Activated CD4-positive, alpha-beta T cell treated with anti-CD3 and anti-CD28 coated beads, Interleukin-2, amount 10 ng/mL, durations not matched to agents 24 days and 14 days (primary cell): ENCODE data around the gene SARM1. TPM values are rescaled to one million over a fixed set of nuclear protein-coding genes. Genes with fewer than 3 reads are reported as not detected.
"Not testable (repeated sequence)": the region's sequence is repeated elsewhere in the genome, so short reads cannot be mapped to it uniquely, and the experiment has no call there.

ENCODE experiments used
- DNase-seq: peaks from one replicate; pipeline ENCODE4 v3.0.0; 2022
- H3K27ac Mint-ChIP-seq: one replicate; pipeline ENCODE4 v1.8.0; 2022; ENCODE audit warnings: mild to moderate bottlenecking, mixed read lengths
- H3K27me3 Mint-ChIP-seq: one replicate; pipeline ENCODE4 v1.8.0; 2022; ENCODE audit warnings: mixed read lengths
- H3K36me3 Mint-ChIP-seq: one replicate; pipeline ENCODE4 v1.8.0; 2022; ENCODE audit warnings: low read depth, mild to moderate bottlenecking, mixed read lengths
- H3K4me1 Mint-ChIP-seq: one replicate; pipeline ENCODE4 v1.8.0; 2021; ENCODE audit warnings: mixed read lengths
- H3K4me3 Mint-ChIP-seq: one replicate; pipeline ENCODE4 v1.8.0; 2022; ENCODE audit warnings: mild to moderate bottlenecking, moderate library complexity, mixed read lengths
- H3K9me3 Mint-ChIP-seq: one replicate; pipeline ENCODE4 v1.8.0; 2021; ENCODE audit warnings: mixed read lengths
- intact Hi-C: fragments of 100-400 bp; cut with micrococcal nuclease; formaldehyde crosslinking; loops from one replicate; pipeline ENCODE4 v1.15.1; 2023
- total RNA-seq: library from RNA; stranded (reverse); gene quantifications from 2 replicates; pipeline ENCODE4 v1.2.3, GENCODE V29; 2022

SARM1 gene
- total RNA-seq, 1 donor from 2014 or later, result 37.7 TPM

- Mint-ChIP-seq H3K36me3 (no peaks in the 10 kb centered on the region), H3K9me3 (no peaks in the 10 kb centered on the region), H3K4me3 (no peak overlapping the region), H3K27me3 (peaks cover 16% of the 10 kb centered on the region), H3K4me1 (peaks cover 2% of the 10 kb centered on the region), H3K27ac (no peak overlapping the region)
- intact Hi-C loops, result loop anchor here (5.0 kb wide), 1 partner anchor 135 kb away; the partner anchor contains the start of gene UNC119
- DNase-seq, result peak; percentile 88
Observed at GRCh38 chr17:28416703-28417311, 45.3 kb downstream of the SARM1 start.

GRCh38 chr17:28421787-28422305, 50.4 kb downstream of the SARM1 start:
- Mint-ChIP-seq H3K27ac (no peak overlapping the region), H3K36me3 (no peaks in the 10 kb centered on the region), H3K27me3 (peaks cover 9% of the 10 kb centered on the region), H3K9me3 (no peaks in the 10 kb centered on the region), H3K4me3 (no peak overlapping the region), H3K4me1 (no peaks in the 10 kb centered on the region)
- no peak for DNase-seq
- intact Hi-C loops, result no loop called here

GRCh38 chr17:28425206-28425605, 53.7 kb downstream of the SARM1 start:
- DNase-seq, result no peak
- Mint-ChIP-seq H3K9me3 (no peaks in the 10 kb centered on the region), H3K27ac (no peak overlapping the region), H3K27me3 (peaks cover 9% of the 10 kb centered on the region), H3K4me1 (no peaks in the 10 kb centered on the region), H3K36me3 (no peaks in the 10 kb centered on the region), H3K4me3 (no peak overlapping the region)
- intact Hi-C loops, result no loop called here

GRCh38 chr17:28426081-28426519, 54.6 kb downstream of the SARM1 start:
- no peak for DNase-seq
- H3K9me3 Mint-ChIP-seq, result no peaks in the 10 kb centered on the region
- intact Hi-C loops, result no loop called here
- peaks cover 13% of the 10 kb centered on the region for H3K27me3 Mint-ChIP-seq
- no peak overlapping the region for H3K4me3 Mint-ChIP-seq
- H3K36me3 Mint-ChIP-seq, result no peaks in the 10 kb centered on the region
- no peak overlapping the region for H3K27ac Mint-ChIP-seq
- no peaks in the 10 kb centered on the region for H3K4me1 Mint-ChIP-seq

- no peak overlapping the region for H3K27ac Mint-ChIP-seq
- no peaks in the 10 kb centered on the region for H3K4me1 Mint-ChIP-seq
- no peaks in the 10 kb centered on the region for H3K9me3 Mint-ChIP-seq
- no peak overlapping the region for H3K4me3 Mint-ChIP-seq
- intact Hi-C loops, result no loop called here
- H3K36me3 Mint-ChIP-seq, result no peaks in the 10 kb centered on the region
- H3K27me3 Mint-ChIP-seq, result peaks cover 18% of the 10 kb centered on the region
- no peak for DNase-seq
Observed at GRCh38 chr17:28427371-28427770, 55.9 kb downstream of the SARM1 start.

- H3K9me3 Mint-ChIP-seq, H3K27ac Mint-ChIP-seq, H3K4me1 Mint-ChIP-seq, H3K36me3 Mint-ChIP-seq, H3K4me3 Mint-ChIP-seq, DNase-seq, intact Hi-C loops: not testable (repeated sequence)
- H3K27me3 Mint-ChIP-seq, result peaks cover 21% of the 10 kb centered on the region
Observed at GRCh38 chr17:28427982-28428381, 56.5 kb downstream of the SARM1 start.

- no peaks in the 10 kb centered on the region for H3K9me3 Mint-ChIP-seq
- intact Hi-C loops, result no loop called here
- no peaks in the 10 kb centered on the region for H3K36me3 Mint-ChIP-seq
- H3K4me3 Mint-ChIP-seq, result no peak overlapping the region
- DNase-seq, result no peak
- no peaks in the 10 kb centered on the region for H3K4me1 Mint-ChIP-seq
- H3K27ac Mint-ChIP-seq, result no peak overlapping the region
- H3K27me3 Mint-ChIP-seq, result peaks cover 30% of the 10 kb centered on the region
Observed at GRCh38 chr17:28433721-28434120, 62.2 kb downstream of the SARM1 start.

- H3K4me1 Mint-ChIP-seq, DNase-seq, H3K9me3 Mint-ChIP-seq, H3K27ac Mint-ChIP-seq, H3K4me3 Mint-ChIP-seq, intact Hi-C loops, H3K36me3 Mint-ChIP-seq: not testable (repeated sequence)
- peaks cover 30% of the 10 kb centered on the region for H3K27me3 Mint-ChIP-seq
Observed at GRCh38 chr17:28434326-28434725, 62.8 kb downstream of the SARM1 start.

GRCh38 chr17:28443901-28444638, 72.6 kb downstream of the SARM1 start:
- intact Hi-C loops, result no loop called here
- no peak for DNase-seq
- Mint-ChIP-seq H3K27me3 (peaks cover 9% of the 10 kb centered on the region), H3K4me1 (no peaks in the 10 kb centered on the region), H3K4me3 (no peak overlapping the region), H3K9me3 (no peaks in the 10 kb centered on the region), H3K27ac (no peak overlapping the region), H3K36me3 (no peaks in the 10 kb centered on the region)

GRCh38 chr17:28446716-28447395, 75.4 kb downstream of the SARM1 start:
- Mint-ChIP-seq H3K4me1 (no peaks in the 10 kb centered on the region), H3K36me3 (no peaks in the 10 kb centered on the region), H3K4me3 (no peak overlapping the region), H3K27me3 (peaks cover 25% of the 10 kb centered on the region), H3K9me3 (no peaks in the 10 kb centered on the region), H3K27ac (no peak overlapping the region)
- intact Hi-C loops, result no loop called here
- DNase-seq, result no peak

GRCh38 chr17:28447396-28447760, 75.9 kb downstream of the SARM1 start:
- H3K4me1 Mint-ChIP-seq, result no peaks in the 10 kb centered on the region
- H3K4me3 Mint-ChIP-seq, result no peak overlapping the region
- no peaks in the 10 kb centered on the region for H3K36me3 Mint-ChIP-seq
- intact Hi-C loops, result no loop called here
- H3K27me3 Mint-ChIP-seq, result peaks cover 22% of the 10 kb centered on the region
- no peaks in the 10 kb centered on the region for H3K9me3 Mint-ChIP-seq
- DNase-seq, result no peak
- no peak overlapping the region for H3K27ac Mint-ChIP-seq

- Mint-ChIP-seq H3K9me3 (no peaks in the 10 kb centered on the region), H3K27ac (no peak overlapping the region), H3K4me3 (no peak overlapping the region), H3K36me3 (no peaks in the 10 kb centered on the region), H3K4me1 (no peaks in the 10 kb centered on the region), H3K27me3 (peaks cover 22% of the 10 kb centered on the region)
- DNase-seq, result no peak
- intact Hi-C loops, result no loop called here
Observed at GRCh38 chr17:28449859-28450258, 78.4 kb downstream of the SARM1 start.
